Measurements from ENCODE around the gene HOXB6.

Gene HOXB6

GRCh38 chr17:48551214-48551555, 53.6 kb downstream of the HOXB6 start:
- DNase-seq, result no peak

- no peak for DNase-seq
Observed at GRCh38 chr17:48550502-48551213, 54.1 kb downstream of the HOXB6 start.

GRCh38 chr17:48549914-48550501, 54.8 kb downstream of the HOXB6 start:
- no peak for DNase-seq

GRCh38 chr17:48549281-48549630, 55.5 kb downstream of the HOXB6 start:
- DNase-seq, result no peak

- DNase-seq, result no peak
Observed at GRCh38 chr17:48548523-48549280, 56.1 kb downstream of the HOXB6 start.

- DNase-seq, result no peak
Observed at GRCh38 chr17:48547808-48548522, 56.8 kb downstream of the HOXB6 start.

- DNase-seq, result no peak
Observed at GRCh38 chr17:48546924-48547807, 57.6 kb downstream of the HOXB6 start.

GRCh38 chr17:48546137-48546923, 58.5 kb downstream of the HOXB6 start:
- no peak for DNase-seq

Data from NCI-H510A treated with DMSO at 0.1 percent for 48 hours (cell line).